GOT3 (cell line): ENCODE measurements around the gene ZC3H7B.

ENCODE experiments used
- DNase-seq: peaks from one replicate; lab custom pipeline; 2025; ENCODE audit warnings: mixed read lengths; lab: John Stamatoyannopoulos, UW

ZC3H7B gene

GRCh38 chr22:41332217-41332939 lies 31.1 kb downstream of the ZC3H7B start:
- no peak for DNase-seq

GRCh38 chr22:41333806-41334205 lies 32.5 kb downstream of the ZC3H7B start:
- no peak for DNase-seq

GRCh38 chr22:41334215-41334614 lies 32.9 kb downstream of the ZC3H7B start:
- no peak for DNase-seq

GRCh38 chr22:41334951-41335635 lies 33.8 kb downstream of the ZC3H7B start:
- DNase-seq, result no peak

GRCh38 chr22:41338614-41339212 lies 37.4 kb downstream of the ZC3H7B start:
- DNase-seq, result no peak

- DNase-seq, result no peak
Observed at GRCh38 chr22:41339823-41340222, 38.5 kb downstream of the ZC3H7B start.

- no peak for DNase-seq
Observed at GRCh38 chr22:41340357-41340756, 39.0 kb downstream of the ZC3H7B start.

- DNase-seq, result no peak
Observed at GRCh38 chr22:41341012-41341411, 39.7 kb downstream of the ZC3H7B start.

GRCh38 chr22:41341990-41342389 lies 40.7 kb downstream of the ZC3H7B start:
- DNase-seq, result no peak

GRCh38 chr22:41343300-41343699 lies 42.0 kb downstream of the ZC3H7B start:
- DNase-seq, result no peak

GRCh38 chr22:41343717-41344116 lies 42.4 kb downstream of the ZC3H7B start:
- DNase-seq, result no peak

- DNase-seq, result no peak
Observed at GRCh38 chr22:41344189-41344788, 43.0 kb downstream of the ZC3H7B start.

- DNase-seq, result no peak
Observed at GRCh38 chr22:41345807-41346335, 44.5 kb downstream of the ZC3H7B start.

GRCh38 chr22:41347066-41347859 lies 45.9 kb downstream of the ZC3H7B start:
- no peak for DNase-seq

GRCh38 chr22:41348964-41349484 lies 47.7 kb downstream of the ZC3H7B start:
- no peak for DNase-seq

GRCh38 chr22:41350087-41350486 lies 48.8 kb downstream of the ZC3H7B start:
- DNase-seq, result no peak

- DNase-seq, result no peak
Observed at GRCh38 chr22:41351011-41351410, 49.7 kb downstream of the ZC3H7B start.

- no peak for DNase-seq
Observed at GRCh38 chr22:41352058-41352457, 50.7 kb downstream of the ZC3H7B start.

GRCh38 chr22:41353862-41354575 lies 52.7 kb downstream of the ZC3H7B start:
- DNase-seq, result no peak

GRCh38 chr22:41354979-41355378 lies 53.7 kb downstream of the ZC3H7B start:
- DNase-seq, result no peak

GRCh38 chr22:41355895-41356294 lies 54.6 kb downstream of the ZC3H7B start:
- no peak for DNase-seq
